Stimulated activated CD4-positive, alpha-beta T cell treated with anti-CD3 and anti-CD28 coated beads, TNF-alpha, amount 100 ng/mL, for 1 hour (primary cell): Measurements from ENCODE around the gene ILRUN.
A peak's percentile ranks its signal among the peaks of the same experiment; 100 is the strongest.
"Not testable (repeated sequence)": the region's sequence is repeated elsewhere in the genome, so short reads cannot be mapped to it uniquely, and the experiment has no call there.

ENCODE experiments used
- DNase-seq, 3 donors: peaks; one replicate each; pipeline ENCODE4 v3.0.0-alpha.2; 2020; ENCODE audit warnings: low read depth in 3 of 3, low spot score in 1 of 3

ILRUN gene

DNA sequence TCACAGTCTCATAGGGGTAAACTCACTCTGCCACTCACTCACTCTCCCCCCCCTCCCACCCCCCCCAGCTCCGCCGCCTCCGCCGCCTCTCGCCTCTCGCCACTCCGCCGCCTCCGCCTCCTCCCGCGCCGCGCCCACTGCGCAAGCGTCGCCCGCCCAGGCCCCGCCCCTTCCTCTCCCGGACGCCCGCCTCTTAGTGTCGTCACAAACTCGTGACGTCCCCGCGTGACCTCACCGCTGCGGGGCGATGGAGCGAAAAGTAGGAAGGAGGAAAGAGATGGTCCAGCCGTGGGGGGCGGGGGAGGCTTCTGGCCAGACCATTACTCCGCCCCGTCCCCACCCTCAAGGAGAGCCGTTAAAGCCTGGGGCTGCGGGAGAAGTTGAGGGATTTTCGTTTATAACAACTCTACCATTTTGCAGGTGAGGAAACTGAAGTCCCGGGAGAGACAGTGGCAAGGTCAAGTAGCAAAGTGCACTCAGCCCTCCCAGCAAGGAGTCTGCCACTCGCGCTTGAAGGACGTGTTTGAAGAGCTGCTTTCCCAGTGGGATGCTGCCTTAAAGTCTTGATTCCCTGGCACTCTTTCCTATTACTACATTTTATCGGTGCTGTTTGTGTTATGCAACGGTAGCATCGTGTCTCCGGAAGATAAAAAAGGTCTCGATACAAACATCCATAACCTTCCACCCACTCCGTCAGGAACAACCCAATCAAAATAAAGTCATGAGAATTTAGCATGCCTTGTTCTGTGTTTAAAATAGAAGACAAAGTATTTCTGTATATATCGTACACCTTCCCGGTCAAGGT, at the start of gene ILRUN:
ILRUN (minus strand) TSS at position 29 of the 805 bp plus-strand sequence. CDS start 164 bp downstream, outside the sequence.
- peak; percentile 89 to 98 (median 95) for DNase-seq

GRCh38 chr6:34745277-34746103, 48.9 kb upstream of the ILRUN start:
- no peak for DNase-seq

- DNase-seq, result not testable (repeated sequence)
Measured at GRCh38 chr6:34744294-34744647, 47.7 kb upstream of the ILRUN start.

- DNase-seq, result no peak
Measured at GRCh38 chr6:34743625-34744293, 47.2 kb upstream of the ILRUN start.

- DNase-seq, result no peak
Measured at GRCh38 chr6:34742094-34742493, 45.5 kb upstream of the ILRUN start.

- DNase-seq, result no peak
Measured at GRCh38 chr6:34736823-34737222, 40.3 kb upstream of the ILRUN start.

GRCh38 chr6:34731393-34732060, 35.0 kb upstream of the ILRUN start:
- DNase-seq, result no peak

DNA sequence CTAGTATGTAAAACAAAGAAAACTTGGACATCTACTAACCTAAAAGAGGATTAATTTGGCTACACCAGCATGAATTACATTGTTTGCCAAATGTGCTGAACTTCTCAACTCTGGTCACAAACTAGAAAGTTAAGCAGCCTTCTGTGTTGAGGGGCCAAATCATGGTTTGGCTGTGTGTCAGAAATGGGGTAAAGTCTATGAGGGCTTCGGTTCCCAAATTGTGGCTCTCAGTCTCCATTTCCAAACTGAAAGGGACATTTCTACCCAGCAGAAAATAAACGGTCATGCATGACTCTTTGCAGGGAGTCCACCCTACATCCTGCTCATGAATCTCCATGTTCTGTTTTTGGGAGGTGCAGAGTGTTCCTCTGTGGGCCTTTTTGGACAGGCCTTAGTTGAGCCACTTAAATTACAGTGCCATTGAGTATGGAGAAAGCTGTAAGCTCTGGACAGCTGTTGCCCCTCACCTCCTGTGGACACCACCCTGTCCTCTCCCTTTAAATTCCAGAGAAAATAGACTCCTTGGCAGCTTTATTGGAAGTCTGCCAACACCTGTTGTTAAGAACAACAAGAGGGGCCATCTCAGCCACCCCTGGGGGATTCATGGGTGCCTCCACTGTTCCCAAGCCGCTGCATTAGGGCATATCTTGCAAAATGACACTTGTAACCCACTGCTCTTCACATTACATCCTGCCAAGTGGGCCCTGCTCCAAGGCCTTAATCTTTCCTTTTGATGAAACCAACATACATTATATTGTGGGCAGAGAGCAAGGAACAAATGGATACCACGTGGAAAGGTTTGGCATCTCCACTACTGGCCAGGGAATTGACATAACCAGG, 33.3 kb upstream of the ILRUN start:
- no peak for DNase-seq

DNA sequence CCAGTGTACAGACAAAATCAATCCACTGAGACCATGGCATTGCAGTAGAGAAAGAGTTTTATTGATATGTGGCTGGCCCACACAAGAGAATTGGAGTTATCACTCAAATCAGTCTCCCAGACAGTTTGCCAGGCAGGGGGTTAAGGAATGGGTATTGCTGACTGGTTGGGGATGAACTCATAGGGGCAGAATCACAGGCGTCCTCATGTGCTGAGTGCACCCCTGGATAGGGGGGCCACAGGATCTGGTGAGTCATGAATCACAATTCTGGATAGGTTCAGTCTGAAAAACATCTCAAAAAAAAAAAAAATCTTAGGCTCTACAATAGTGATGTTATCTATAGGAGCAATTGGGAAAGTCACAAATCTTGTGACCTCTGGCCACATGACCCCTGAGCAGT, 29.5 kb upstream of the ILRUN start:
- no peak for DNase-seq

DNA sequence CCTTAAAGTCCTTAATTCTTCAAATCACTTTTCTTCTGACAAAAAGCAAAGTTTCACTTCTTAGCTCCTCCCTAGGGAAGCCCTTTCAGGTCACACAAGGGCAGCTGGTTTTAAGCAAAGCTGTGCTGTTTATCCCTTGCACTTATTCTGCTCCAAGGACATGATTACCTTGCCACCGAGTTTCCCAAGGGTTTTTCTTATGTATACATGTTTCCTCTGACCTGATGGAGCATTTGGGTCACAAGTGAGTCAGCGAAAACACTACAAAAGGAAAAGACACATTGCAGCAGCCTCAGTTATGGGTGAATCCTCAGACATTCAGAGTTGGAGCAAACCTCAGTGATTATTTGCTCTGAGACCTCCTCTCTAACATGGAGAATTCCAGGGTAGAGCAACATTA, 26.6 kb upstream of the ILRUN start:
- no peak for DNase-seq

DNA sequence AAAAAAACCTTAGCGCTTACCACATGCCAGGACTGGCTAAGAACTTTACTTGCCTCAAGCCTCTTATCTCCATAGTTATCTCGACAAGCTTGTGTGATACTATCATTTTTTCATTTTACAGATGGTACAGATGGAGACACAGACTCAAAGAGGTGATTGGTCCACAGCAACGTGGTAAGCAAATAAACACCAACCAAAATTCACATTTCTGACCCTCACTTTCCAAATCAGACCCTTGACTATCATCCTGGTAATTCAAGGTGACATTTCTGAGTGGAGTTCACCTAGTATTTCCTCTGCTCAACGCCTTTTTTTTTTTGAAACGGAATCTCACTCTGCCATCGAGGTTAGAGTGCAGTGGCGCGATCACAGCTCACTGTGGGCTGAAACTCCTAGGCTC, 25.9 kb upstream of the ILRUN start:
- no peak for DNase-seq

DNA sequence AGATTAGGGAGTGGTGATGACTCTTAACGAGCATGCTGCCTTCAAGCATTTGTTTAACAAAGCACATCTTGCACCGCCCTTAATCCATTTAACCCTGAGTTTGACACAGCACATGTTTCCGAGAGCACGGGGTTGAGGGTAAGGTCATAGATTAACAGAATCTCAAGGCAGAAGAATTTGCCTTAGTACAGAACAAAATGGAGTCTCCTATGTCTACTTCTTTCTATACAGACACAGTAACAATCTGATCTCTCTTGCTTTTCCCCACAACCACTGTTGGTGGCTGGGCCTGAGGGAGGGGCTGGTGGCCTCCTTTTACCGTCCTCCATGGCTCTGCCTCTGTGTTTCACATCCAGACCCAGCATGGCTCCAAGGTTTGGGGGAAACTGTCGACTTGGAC, 23.6 kb upstream of the ILRUN start:
- not testable (repeated sequence) for DNase-seq

- not testable (repeated sequence) for DNase-seq
Measured at GRCh38 chr6:34719646-34720045, 23.1 kb upstream of the ILRUN start.

DNA sequence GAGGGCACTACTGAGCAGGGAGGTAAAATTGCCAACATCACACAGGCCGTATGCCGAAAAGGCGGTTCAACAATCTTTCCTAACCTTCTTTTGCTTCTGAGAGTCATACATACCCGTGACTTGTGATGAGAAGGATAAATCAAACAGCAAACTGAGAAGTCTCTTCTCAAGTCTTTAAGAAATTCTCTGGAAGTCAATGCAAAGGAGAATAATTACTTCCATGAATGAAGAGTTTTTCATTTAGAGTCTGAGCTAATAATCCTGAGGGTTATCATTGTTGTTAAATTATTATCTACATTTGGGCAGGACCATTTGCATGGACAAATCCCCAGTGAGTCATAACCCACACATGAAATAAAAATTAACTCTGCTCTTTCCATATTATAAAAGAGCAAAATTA, 22.4 kb upstream of the ILRUN start:
- no peak for DNase-seq

GRCh38 chr6:34717466-34717865, 20.9 kb upstream of the ILRUN start:
- DNase-seq, result no peak

DNA sequence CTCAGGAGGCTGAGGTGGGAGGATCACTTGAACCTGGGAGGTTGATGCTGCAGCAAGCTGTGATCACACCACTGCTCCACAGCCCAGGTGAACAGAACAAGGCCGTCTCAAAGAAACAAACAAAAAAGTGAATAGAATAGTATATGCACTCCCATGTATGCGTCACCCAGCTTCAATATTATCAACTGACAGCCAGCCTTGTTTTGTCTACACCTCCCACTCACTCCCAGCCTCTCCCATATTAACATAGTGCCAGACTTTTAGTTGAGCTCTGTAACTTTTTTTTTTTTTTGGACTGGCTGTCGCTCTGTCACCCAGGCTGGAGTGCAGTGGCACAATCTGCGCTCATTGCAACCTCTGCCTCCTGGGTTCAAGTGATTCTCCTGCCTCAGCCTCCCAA, 18.1 kb upstream of the ILRUN start:
- DNase-seq, result no peak

GRCh38 chr6:34712881-34713280, 16.3 kb upstream of the ILRUN start:
- DNase-seq, result not testable (repeated sequence)

DNA sequence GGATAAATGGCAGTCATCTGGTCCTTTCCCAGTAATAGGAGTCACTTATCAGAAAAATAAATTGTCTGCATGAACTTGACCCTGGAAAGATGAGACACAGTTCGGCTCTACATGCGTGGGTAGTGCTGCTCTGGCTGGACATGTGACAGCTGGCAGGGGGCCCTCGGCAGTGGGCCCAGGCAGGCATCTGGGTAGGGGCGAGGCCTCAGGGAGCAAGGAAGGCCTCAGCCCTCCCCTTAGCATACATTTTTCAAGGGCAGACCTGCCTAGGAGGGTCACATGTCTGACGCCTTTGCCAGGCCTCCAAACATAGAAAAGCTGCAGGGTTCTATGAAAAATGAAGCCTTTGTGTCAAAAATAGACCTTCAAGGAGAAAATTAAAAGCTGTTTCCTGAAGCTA, 12.8 kb upstream of the ILRUN start:
- DNase-seq, result no peak

DNA sequence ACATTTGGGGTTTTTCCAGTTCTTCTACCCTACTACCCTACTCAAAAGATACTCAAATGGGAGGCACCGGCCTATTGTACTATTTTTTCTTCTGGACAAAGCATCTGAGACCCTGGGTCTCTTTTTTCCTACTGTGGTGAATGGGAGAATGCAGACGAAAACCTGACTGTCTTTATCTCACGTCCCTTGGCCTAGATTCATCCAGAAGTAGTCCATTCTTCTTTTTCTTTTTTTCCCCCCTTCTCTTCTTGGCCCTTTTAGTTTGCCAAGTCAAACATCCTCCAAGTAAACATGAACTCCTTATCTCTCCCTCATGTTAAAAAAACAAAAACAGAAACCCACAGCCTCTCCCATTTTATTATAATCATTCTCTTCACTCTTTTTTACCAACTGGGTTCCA, 8.7 kb upstream of the ILRUN start:
- DNase-seq, result no peak

DNA sequence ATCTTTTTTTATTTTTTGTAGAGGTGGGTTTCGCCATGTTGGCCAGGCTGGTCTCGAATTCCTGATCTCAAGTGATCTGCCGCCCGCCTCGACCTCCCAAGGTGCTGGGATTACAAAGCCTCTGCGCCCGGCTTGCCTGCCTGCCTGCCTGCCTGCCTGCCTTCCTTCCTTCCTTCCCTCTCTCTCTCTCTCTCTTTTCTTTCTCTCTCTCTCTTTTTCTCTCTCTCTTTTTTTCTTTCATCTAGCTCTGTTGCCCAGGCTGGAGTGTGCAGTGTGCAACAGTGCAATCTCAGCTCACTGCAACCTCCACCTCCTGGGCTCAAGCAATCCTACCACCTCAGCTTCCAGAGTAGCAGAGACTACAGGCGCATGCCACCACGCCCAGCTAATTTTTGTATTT, 4.6 kb upstream of the ILRUN start:
- no peak for DNase-seq
